ENCODE measurements around the gene MANEA. TPM values are rescaled to one million over a fixed set of nuclear protein-coding genes. Genes with fewer than 3 reads are reported as not detected.
A peak's percentile ranks its signal among the peaks of the same experiment; 100 is the strongest.
"Not testable (repeated sequence)": the region's sequence is repeated elsewhere in the genome, so short reads cannot be mapped to it uniquely, and the experiment has no call there.

The MANEA gene
- total and polyA plus RNA-seq, 2 experiments from 2014 or later = 12.3 to 16.5 TPM

DNA sequence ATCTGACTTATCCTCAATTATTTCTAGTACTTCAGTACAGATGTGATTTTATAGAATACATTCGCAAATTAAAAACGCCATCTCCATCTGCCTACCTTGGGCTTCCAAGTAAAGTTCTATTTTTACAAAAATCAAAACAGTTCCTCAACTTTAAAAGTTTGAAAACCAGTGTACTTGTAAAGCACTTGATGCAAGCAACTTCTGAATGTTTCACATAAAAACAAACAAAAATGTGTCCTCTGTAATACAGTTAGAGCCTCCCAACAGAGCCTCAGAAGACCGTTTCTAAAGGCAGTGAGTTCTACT, 384 bp upstream of the MANEA start:
- H3K27ac ChIP-seq = peak overlapping the region; percentile 92
- H3K4me2 ChIP-seq (ENCODE audit: unreplicated experiment) = peak overlapping the region; percentile 96
- H3K4me1 ChIP-seq (ENCODE audit: insufficient read depth) = peaks cover 26% of the 10 kb centered on the region
- H3K9ac ChIP-seq = peak overlapping the region; percentile 94
- H3K4me3 ChIP-seq = peak overlapping the region; percentile 92
- 3% methylated on average over 3 of the region's 3 CpGs for WGBS, 2 experiments (ENCODE audit: low coverage in 1 of 2, low lambda C conversion rate in 2 of 2, missing lambda C conversion rate in 2 of 2)
- no peaks in the 10 kb centered on the region for H3K9me2 ChIP-seq (ENCODE audit: insufficient read depth)
- no peaks in the 10 kb centered on the region for H3K9me3 ChIP-seq (ENCODE audit: low read depth)
- DNase-seq = no peak
- peak overlapping the region; percentile 100 for H2AFZ ChIP-seq
- H3K36me3 ChIP-seq (ENCODE audit: low read depth) = no peaks in the 10 kb centered on the region
- TF ChIP-seq EZH2phosphoT487 (IDR thresholded peaks at IDR 0.05; ENCODE audit: insufficient read depth, low read depth) (no peak), EZH2 (IDR thresholded peaks at IDR 0.05; ENCODE audit: insufficient read depth, poor library complexity, severe bottlenecking) (no peak)
- no peaks in the 10 kb centered on the region for H4K20me1 ChIP-seq (ENCODE audit: insufficient read depth)
- peaks cover 58% of the 10 kb centered on the region for H3K79me2 ChIP-seq (ENCODE audit: insufficient read depth)
- peaks cover 14% of the 10 kb centered on the region; the same call in 1 of the 2 replicates for H3F3A ChIP-seq (ENCODE audit: insufficient read depth)
- no peaks in the 10 kb centered on the region for H3K27me3 ChIP-seq (replicated peaks; ENCODE audit: insufficient read depth)
- in situ Hi-C loops (cut with MboI) = no loop called here

DNA sequence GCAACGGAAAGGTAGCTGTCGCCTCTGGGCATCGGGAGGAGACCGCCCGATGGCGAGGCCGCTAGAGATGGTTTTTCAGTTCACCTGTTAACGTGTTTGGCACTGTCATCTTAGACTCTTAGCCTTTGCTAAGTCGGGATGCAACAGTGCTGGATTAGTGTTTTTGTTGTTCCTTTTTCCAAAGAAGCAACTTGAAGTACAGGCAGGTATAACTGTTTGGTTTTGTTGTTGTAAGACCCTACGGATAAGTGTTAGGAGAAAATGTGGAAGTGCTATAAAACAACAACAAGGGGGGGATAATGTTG, 723 bp downstream of the MANEA start:
- in situ Hi-C loops (cut with MboI) = no loop called here
- H3K79me2 ChIP-seq (ENCODE audit: insufficient read depth) = peaks cover 47% of the 10 kb centered on the region
- 2% methylated on average over 10 of the region's 10 CpGs for WGBS, 2 experiments (ENCODE audit: low coverage in 1 of 2, low lambda C conversion rate in 2 of 2, missing lambda C conversion rate in 2 of 2)

DNA sequence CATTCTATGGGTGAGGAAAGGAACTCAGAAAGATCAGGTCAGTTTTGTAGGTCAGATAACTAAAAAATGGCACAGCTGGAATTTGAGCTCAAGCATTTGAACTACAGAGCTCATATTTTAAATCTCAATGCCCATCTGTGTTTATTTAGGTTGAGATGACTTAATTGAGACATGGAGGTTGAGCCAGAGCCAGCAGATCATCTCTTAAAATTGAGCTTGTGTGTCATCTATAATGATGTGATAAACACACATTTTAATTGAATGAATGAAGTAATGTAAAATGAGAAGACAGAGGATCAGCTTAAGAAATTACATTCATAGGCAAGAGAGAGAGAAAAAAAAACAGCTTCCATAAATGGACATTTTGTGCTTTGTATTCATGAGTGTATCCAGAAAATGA, 3.7 kb downstream of the MANEA start:
- H3F3A ChIP-seq (ENCODE audit: insufficient read depth) = peaks cover 14% of the 10 kb centered on the region; the same call in 1 of the 2 replicates
- no peak overlapping the region for H3K9ac ChIP-seq
- no peak overlapping the region for H2AFZ ChIP-seq
- no peaks in the 10 kb centered on the region for H3K9me3 ChIP-seq (ENCODE audit: low read depth)
- no peaks in the 10 kb centered on the region for H3K27me3 ChIP-seq (replicated peaks; ENCODE audit: insufficient read depth)
- peak; percentile 5 for DNase-seq
- no peak overlapping the region for H3K4me2 ChIP-seq (ENCODE audit: unreplicated experiment)
- no peaks in the 10 kb centered on the region for H4K20me1 ChIP-seq (ENCODE audit: insufficient read depth)
- H3K9me2 ChIP-seq (ENCODE audit: insufficient read depth) = no peaks in the 10 kb centered on the region
- H3K4me1 ChIP-seq (ENCODE audit: insufficient read depth) = peaks cover 9% of the 10 kb centered on the region
- no peak for TF ChIP-seq EZH2 (IDR thresholded peaks at IDR 0.05; ENCODE audit: insufficient read depth, poor library complexity, severe bottlenecking)
- TF ChIP-seq EZH2phosphoT487 (IDR thresholded peaks at IDR 0.05; ENCODE audit: insufficient read depth, low read depth) = no peak
- H3K27ac ChIP-seq = no peak overlapping the region
- H3K79me2 ChIP-seq (ENCODE audit: insufficient read depth) = peaks cover 25% of the 10 kb centered on the region
- H3K36me3 ChIP-seq (ENCODE audit: low read depth) = no peaks in the 10 kb centered on the region
- H3K4me3 ChIP-seq = no peak overlapping the region
- in situ Hi-C loops (cut with MboI) = no loop called here

More for the DNA sequence above, 723 bp downstream of the MANEA start:
- no peaks in the 10 kb centered on the region for H3K27me3 ChIP-seq (replicated peaks; ENCODE audit: insufficient read depth)
- TF ChIP-seq EZH2 (IDR thresholded peaks at IDR 0.05; ENCODE audit: insufficient read depth, poor library complexity, severe bottlenecking) (no peak), EZH2phosphoT487 (IDR thresholded peaks at IDR 0.05; ENCODE audit: insufficient read depth, low read depth) (no peak)
- peaks cover 26% of the 10 kb centered on the region for H3K4me1 ChIP-seq (ENCODE audit: insufficient read depth)
- no peaks in the 10 kb centered on the region for H3K9me3 ChIP-seq (ENCODE audit: low read depth)
- no peaks in the 10 kb centered on the region for H4K20me1 ChIP-seq (ENCODE audit: insufficient read depth)
- DNase-seq = no peak
- H3K4me3 ChIP-seq = peak overlapping the region; percentile 92
- peaks cover 14% of the 10 kb centered on the region; the same call in 1 of the 2 replicates for H3F3A ChIP-seq (ENCODE audit: insufficient read depth)
- peak overlapping the region; percentile 94 for H3K9ac ChIP-seq
- H3K27ac ChIP-seq = peak overlapping the region; percentile 92
- H3K36me3 ChIP-seq (ENCODE audit: low read depth) = no peaks in the 10 kb centered on the region
- H3K4me2 ChIP-seq (ENCODE audit: unreplicated experiment) = peak overlapping the region; percentile 93
- H2AFZ ChIP-seq = peak overlapping the region; percentile 100
- H3K9me2 ChIP-seq (ENCODE audit: insufficient read depth) = no peaks in the 10 kb centered on the region

DNA sequence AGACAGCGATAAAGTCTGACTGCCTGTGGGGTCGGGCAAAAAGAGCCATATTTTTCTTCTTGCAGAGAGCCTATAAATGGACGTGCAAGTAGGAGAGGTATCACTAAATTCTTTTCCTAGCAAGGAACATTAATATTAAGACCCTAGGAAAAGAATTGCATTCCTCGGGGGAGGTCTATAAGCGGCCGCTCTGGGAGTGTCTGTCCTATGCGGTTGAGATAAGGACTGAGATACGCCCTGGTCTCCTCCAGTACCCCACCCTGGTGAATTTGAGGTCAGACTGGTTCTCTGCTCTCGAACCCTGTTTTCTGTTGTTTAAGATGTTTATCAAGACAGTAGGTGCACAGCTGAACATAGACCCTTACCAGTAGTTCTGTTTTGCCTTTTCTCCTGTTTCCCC, 6.9 kb downstream of the MANEA start:
- H2AFZ ChIP-seq; DNase-seq; H3K36me3 ChIP-seq (ENCODE audit: low read depth); H3K9me2 ChIP-seq (ENCODE audit: insufficient read depth); H3K9ac ChIP-seq; H4K20me1 ChIP-seq (ENCODE audit: insufficient read depth); H3K9me3 ChIP-seq (ENCODE audit: low read depth); H3K79me2 ChIP-seq (ENCODE audit: insufficient read depth); H3K27me3 ChIP-seq (replicated peaks; ENCODE audit: insufficient read depth); H3K27ac ChIP-seq; in situ Hi-C loops (cut with MboI); H3K4me3 ChIP-seq; H3K4me1 ChIP-seq (ENCODE audit: insufficient read depth); H3F3A ChIP-seq (ENCODE audit: insufficient read depth); H3K4me2 ChIP-seq (ENCODE audit: unreplicated experiment): not testable (repeated sequence)
- 94 to 95% methylated on average over 9 of the region's 9 CpGs for WGBS, 2 experiments (ENCODE audit: low coverage in 1 of 2, low lambda C conversion rate in 2 of 2, missing lambda C conversion rate in 2 of 2)

DNA sequence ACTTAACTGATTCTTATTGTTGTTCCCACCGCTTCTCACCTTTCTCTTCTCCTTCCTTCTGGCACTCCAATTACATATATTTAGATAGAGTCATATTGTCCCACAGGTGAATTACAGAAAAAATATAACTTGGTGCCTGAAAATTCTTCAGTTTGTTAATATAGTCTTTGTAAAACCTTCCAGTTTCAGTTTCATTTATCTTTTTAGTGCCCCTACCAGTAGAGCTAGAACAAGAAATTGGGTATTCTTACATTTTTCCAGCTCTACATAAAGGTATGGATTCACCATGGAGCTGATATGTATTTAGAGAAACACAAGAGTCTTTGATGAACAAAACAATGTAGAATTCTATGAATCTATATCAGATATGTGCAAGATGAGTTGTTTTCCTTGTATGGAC, 10.7 kb downstream of the MANEA start:
- Histone ChIP-seq H3K4me3 (no peak overlapping the region), H2AFZ (no peak overlapping the region), H3F3A (ENCODE audit: insufficient read depth) (no peaks in the 10 kb centered on the region), H3K9me2 (ENCODE audit: insufficient read depth) (no peaks in the 10 kb centered on the region), H3K9ac (no peak overlapping the region), H3K27ac (no peak overlapping the region), H3K9me3 (ENCODE audit: low read depth) (no peaks in the 10 kb centered on the region), H3K4me1 (ENCODE audit: insufficient read depth) (no peaks in the 10 kb centered on the region), H3K36me3 (ENCODE audit: low read depth) (no peaks in the 10 kb centered on the region), H3K79me2 (ENCODE audit: insufficient read depth) (peaks cover 7% of the 10 kb centered on the region; the same call in 1 of the 2 replicates), H4K20me1 (ENCODE audit: insufficient read depth) (no peaks in the 10 kb centered on the region), H3K27me3 (replicated peaks; ENCODE audit: insufficient read depth) (no peaks in the 10 kb centered on the region), H3K4me2 (ENCODE audit: unreplicated experiment) (no peak overlapping the region)
- in situ Hi-C loops (cut with MboI) = no loop called here
- DNase-seq = no peak
- TF ChIP-seq EZH2 (IDR thresholded peaks at IDR 0.05; ENCODE audit: insufficient read depth, poor library complexity, severe bottlenecking) (no peak), EZH2phosphoT487 (IDR thresholded peaks at IDR 0.05; ENCODE audit: insufficient read depth, low read depth) (no peak)
- 100% methylated on average over 1 of the region's 1 CpG for WGBS, 2 experiments (ENCODE audit: low coverage in 1 of 2, low lambda C conversion rate in 2 of 2, missing lambda C conversion rate in 2 of 2)
